ENCODE data around the gene CST11. TPM values are rescaled to one million over a fixed set of nuclear protein-coding genes. Genes with fewer than 3 reads are reported as not detected.
A peak's percentile ranks its signal among the peaks of the same experiment; 100 is the strongest.

The CST11 gene
- total RNA-seq, 1 donor from 2014 or later = not detected

- TF ChIP-seq CTCF (IDR thresholded peaks at IDR 0.05; ENCODE audit: borderline replicate concordance) = no peak
These were observed 51.6 kb downstream of the CST11 start for GRCh38 chr20:23401051-23401450.

More at GRCh38 chr20:23401051-23401450, 51.6 kb downstream of the CST11 start:
- no peak for DNase-seq
- peak overlapping the region; percentile 78 for H3K27ac ChIP-seq (replicated peaks)
- intact Hi-C loops (cut with micrococcal nuclease) = no loop called here
- no peaks in the 10 kb centered on the region for H3K27me3 ChIP-seq (ENCODE audit: low read depth)
- peaks cover 5% of the 10 kb centered on the region for H3K36me3 ChIP-seq
- no peak overlapping the region for H3K4me3 ChIP-seq
- H3K9me3 ChIP-seq (replicated peaks) = no peaks in the 10 kb centered on the region
- peaks cover 78% of the 10 kb centered on the region for H3K4me1 ChIP-seq

Other genes starting within 250 kb of the CST11 start
- gene NXT1, start 102.1 kb downstream of the CST11 start, total RNA-seq = 7.3 TPM
- gene GZF1, start 90.7 kb downstream of the CST11 start, total RNA-seq = 24.9 TPM
- gene NAPB, start 31.4 kb downstream of the CST11 start, total RNA-seq = 5.2 TPM
- not detected for gene CSTL1, start 13.2 kb downstream of the CST11 start, total RNA-seq
- gene CST8, start 38.2 kb upstream of the CST11 start, total RNA-seq = not detected
- not detected for gene CST9L, start 115.6 kb upstream of the CST11 start, total RNA-seq
- gene CST9, start 153.0 kb upstream of the CST11 start, total RNA-seq = not detected
- 576 TPM for gene CST3, start 185.1 kb upstream of the CST11 start, total RNA-seq
- not detected for gene CST4, start 236.2 kb upstream of the CST11 start, total RNA-seq